Skeletal muscle satellite cell (primary cell): ENCODE results near the gene KAT6B.

Source experiments
- H3K27me3 ChIP-seq: 2 replicates; pipeline ENCODE4 v1.7.0; 2013; ENCODE audit warnings: low read length; ENCODE audit not compliant: control insufficient read depth, insufficient read depth
- H3K36me3 ChIP-seq: 2 replicates; pipeline ENCODE4 v1.7.0; 2013; ENCODE audit warnings: mild to moderate bottlenecking, control low read depth, low read length; ENCODE audit not compliant: insufficient read depth
- H3K4me1 ChIP-seq: 2 replicates; pipeline ENCODE4 v1.7.0; 2013; ENCODE audit warnings: low read length; ENCODE audit not compliant: control insufficient read depth, insufficient read depth
- H3K4me2 ChIP-seq: 2 replicates; pipeline ENCODE4 v1.7.0; 2013; ENCODE audit warnings: mild to moderate bottlenecking, low read length
- H3K4me3 ChIP-seq: 2 replicates; pipeline ENCODE4 v1.7.0; 2013; ENCODE audit warnings: low read length
- H3K9ac ChIP-seq: 2 replicates; pipeline ENCODE4 v1.7.0; 2013; ENCODE audit warnings: mild to moderate bottlenecking, low read depth, low read length, moderate library complexity
- H3K9me3 ChIP-seq: replicated peaks from 2 replicates; pipeline ENCODE4 v1.7.0; 2013; ENCODE audit warnings: mild to moderate bottlenecking, control low read depth, low read length

The KAT6B gene

GRCh38 chr10:75028748-75029147 is 202.3 kb downstream of the KAT6B start:
- Histone ChIP-seq H3K4me3 (no peak overlapping the region), H3K4me1 (no peaks in the 10 kb centered on the region), H3K27me3 (no peaks in the 10 kb centered on the region), H3K9me3 (no peaks in the 10 kb centered on the region), H3K36me3 (peaks cover 18% of the 10 kb centered on the region), H3K4me2 (no peak overlapping the region), H3K9ac (no peak overlapping the region)

GRCh38 chr10:75029420-75029819 is 203.0 kb downstream of the KAT6B start:
- H3K36me3 ChIP-seq: peaks cover 15% of the 10 kb centered on the region
- no peaks in the 10 kb centered on the region for H3K27me3 ChIP-seq
- no peak overlapping the region for H3K9ac ChIP-seq
- no peak overlapping the region for H3K4me3 ChIP-seq
- no peaks in the 10 kb centered on the region for H3K9me3 ChIP-seq
- no peak overlapping the region for H3K4me2 ChIP-seq
- H3K4me1 ChIP-seq: no peaks in the 10 kb centered on the region

GRCh38 chr10:75029857-75030256 is 203.5 kb downstream of the KAT6B start:
- H3K4me2 ChIP-seq: no peak overlapping the region
- no peak overlapping the region for H3K9ac ChIP-seq
- H3K36me3 ChIP-seq: peaks cover 15% of the 10 kb centered on the region
- no peak overlapping the region for H3K4me3 ChIP-seq
- H3K27me3 ChIP-seq: no peaks in the 10 kb centered on the region
- no peaks in the 10 kb centered on the region for H3K4me1 ChIP-seq
- H3K9me3 ChIP-seq: no peaks in the 10 kb centered on the region

GRCh38 chr10:75030371-75030770 is 204.0 kb downstream of the KAT6B start:
- Histone ChIP-seq H3K4me2 (no peak overlapping the region), H3K27me3 (no peaks in the 10 kb centered on the region), H3K36me3 (peaks cover 12% of the 10 kb centered on the region), H3K9me3 (no peaks in the 10 kb centered on the region), H3K4me3 (no peak overlapping the region), H3K9ac (no peak overlapping the region), H3K4me1 (no peaks in the 10 kb centered on the region)

GRCh38 chr10:75032119-75032518 is 205.7 kb downstream of the KAT6B start:
- Histone ChIP-seq H3K27me3 (no peaks in the 10 kb centered on the region), H3K9me3 (no peaks in the 10 kb centered on the region), H3K4me1 (no peaks in the 10 kb centered on the region), H3K4me2 (no peak overlapping the region), H3K4me3 (no peak overlapping the region), H3K36me3 (peaks cover 12% of the 10 kb centered on the region), H3K9ac (no peak overlapping the region)

- Histone ChIP-seq H3K9ac (no peak overlapping the region), H3K4me2 (no peak overlapping the region), H3K4me3 (no peak overlapping the region), H3K36me3 (peaks cover 12% of the 10 kb centered on the region), H3K4me1 (no peaks in the 10 kb centered on the region), H3K9me3 (no peaks in the 10 kb centered on the region), H3K27me3 (no peaks in the 10 kb centered on the region)
Measured at GRCh38 chr10:75032813-75033212, 206.4 kb downstream of the KAT6B start.

- no peaks in the 10 kb centered on the region for H3K9me3 ChIP-seq
- no peaks in the 10 kb centered on the region for H3K4me1 ChIP-seq
- no peak overlapping the region for H3K4me3 ChIP-seq
- no peak overlapping the region for H3K4me2 ChIP-seq
- H3K27me3 ChIP-seq: no peaks in the 10 kb centered on the region
- H3K36me3 ChIP-seq: peaks cover 12% of the 10 kb centered on the region
- no peak overlapping the region for H3K9ac ChIP-seq
Measured at GRCh38 chr10:75033399-75034130, 207.2 kb downstream of the KAT6B start.

GRCh38 chr10:75034131-75034512 is 207.7 kb downstream of the KAT6B start:
- no peaks in the 10 kb centered on the region for H3K27me3 ChIP-seq
- no peaks in the 10 kb centered on the region for H3K4me1 ChIP-seq
- H3K36me3 ChIP-seq: peaks cover 10% of the 10 kb centered on the region
- H3K4me2 ChIP-seq: no peak overlapping the region
- H3K9me3 ChIP-seq: no peaks in the 10 kb centered on the region
- H3K4me3 ChIP-seq: no peak overlapping the region
- H3K9ac ChIP-seq: no peak overlapping the region

GRCh38 chr10:75034714-75035258 is 208.4 kb downstream of the KAT6B start:
- H3K4me2 ChIP-seq: no peak overlapping the region
- H3K9ac ChIP-seq: no peak overlapping the region
- H3K4me1 ChIP-seq: no peaks in the 10 kb centered on the region
- H3K4me3 ChIP-seq: no peak overlapping the region
- H3K9me3 ChIP-seq: no peaks in the 10 kb centered on the region
- H3K27me3 ChIP-seq: no peaks in the 10 kb centered on the region
- H3K36me3 ChIP-seq: peaks cover 7% of the 10 kb centered on the region

GRCh38 chr10:75035975-75036708 is 209.7 kb downstream of the KAT6B start:
- H3K9ac ChIP-seq: no peak overlapping the region
- no peaks in the 10 kb centered on the region for H3K36me3 ChIP-seq
- no peak overlapping the region for H3K4me2 ChIP-seq
- H3K9me3 ChIP-seq: no peaks in the 10 kb centered on the region
- no peaks in the 10 kb centered on the region for H3K4me1 ChIP-seq
- H3K27me3 ChIP-seq: no peaks in the 10 kb centered on the region
- no peak overlapping the region for H3K4me3 ChIP-seq

- Histone ChIP-seq H3K9ac (no peak overlapping the region), H3K36me3 (no peaks in the 10 kb centered on the region), H3K4me1 (no peaks in the 10 kb centered on the region), H3K27me3 (no peaks in the 10 kb centered on the region), H3K9me3 (no peaks in the 10 kb centered on the region), H3K4me3 (no peak overlapping the region), H3K4me2 (no peak overlapping the region)
Measured at GRCh38 chr10:75037171-75038153, 211.1 kb downstream of the KAT6B start.
